Spleen (tissue), 11 donors: ENCODE data around the gene CIRBP. TPM values are rescaled to one million over a fixed set of nuclear protein-coding genes. Genes with fewer than 3 reads are reported as not detected.
A peak's percentile ranks its signal among the peaks of the same experiment; 100 is the strongest.

Experiments
- DNase-seq: peaks from one replicate; pipeline ENCODE4 v3.0.0-alpha.2; 2020
- H3K27ac ChIP-seq, 8 donors: fragments of 200-600 bp; sonication (generic) in 7 of 8; 1 replicate in 4 of 8; 2 replicates in 4 of 8; pipeline versions ENCODE4 v1.5.0 to v1.8.0; 2016 to 2021; ENCODE audit warnings: inconsistent platforms in 4 of 8, mild to moderate bottlenecking in 4 of 8, moderate library complexity in 1 of 8
- H3K27me3 ChIP-seq, 7 donors: fragments of 200-600 bp; sonication (generic) in 6 of 7; replicated peaks in 1 of 7; 1 replicate in 4 of 7; 2 replicates in 3 of 7; pipeline versions ENCODE4 v1.5.0 to v1.8.0; 2016 to 2021; ENCODE audit warnings: inconsistent platforms in 3 of 7, mild to moderate bottlenecking in 1 of 7
- H3K36me3 ChIP-seq, 6 donors: fragments of 200-600 bp; sonication (generic) in 5 of 6; 1 replicate in 4 of 6; 2 replicates in 2 of 6; pipeline versions ENCODE4 v1.5.0 to v1.8.0; 2016 to 2021; ENCODE audit warnings: inconsistent platforms in 2 of 6
- H3K4me1 ChIP-seq, 6 donors: fragments of 200-600 bp; sonication (generic) in 5 of 6; 1 replicate in 3 of 6; 2 replicates in 3 of 6; pipeline versions ENCODE4 v1.5.0 to v1.8.0; 2016 to 2021; ENCODE audit warnings: inconsistent platforms in 3 of 6
- H3K4me3 ChIP-seq, 8 donors: fragments of 200-600 bp; sonication (generic) in 7 of 8; 1 replicate in 4 of 8; 2 replicates in 4 of 8; pipeline versions ENCODE4 v1.5.0 to v1.8.0; 2016 to 2021; ENCODE audit warnings: inconsistent platforms in 4 of 8, mild to moderate bottlenecking in 4 of 8, moderate library complexity in 2 of 8
- H3K9me3 ChIP-seq, 8 donors: fragments of 200-600 bp; sonication (generic) in 7 of 8; 1 replicate in 4 of 8; 2 replicates in 4 of 8; pipeline versions ENCODE4 v1.5.0 to v1.8.0; 2016 to 2021; ENCODE audit warnings: inconsistent platforms in 4 of 8
- CTCF ChIP-seq, 11 experiments: fragments of 200-600 bp in 7 of 11; fragments of 450-650 bp in 4 of 11; sonication (generic) in 4 of 11; IDR thresholded peaks in 8 of 11; conservative IDR thresholded peaks in 3 of 11; 1 replicate in 7 of 11; 2 replicates in 4 of 11; pipeline versions ENCODE4 v1.4.0 to v1.8.0; 2016 to 2021; ENCODE audit warnings: antibody characterized with exemption in 11 of 11, inconsistent platforms in 4 of 11, mild to moderate bottlenecking in 1 of 11
- POLR2A ChIP-seq, 3 donors: fragments of 450-650 bp; IDR thresholded peaks; one replicate each; pipeline ENCODE4 v1.5.1; 2017; ENCODE audit warnings: antibody characterized with exemption in 3 of 3, mild to moderate bottlenecking in 1 of 3
- POLR2AphosphoS5 ChIP-seq, 3 donors: sonication (generic); formaldehyde crosslinking; IDR thresholded peaks; one replicate each; pipeline ENCODE4 v1.5.1; 2017; ENCODE audit warnings: antibody characterized with exemption in 3 of 3
- WGBS, 5 donors: extraction: QIAGEN DNeasy Blood & Tissue Kit in 3 of 5; methylation state at CpG; one replicate each; pipeline versions ENCODE4 v1.1.5 to v1.1.7; 2013 to 2018; 5-methylcytosine and 5-hydroxymethylcytosine counted together
- intact Hi-C: fragments of 100-400 bp; cut with DNase I; formaldehyde crosslinking; loops from one replicate; pipeline ENCODE4 v1.15.0; 2023; ENCODE audit warnings: low total_unique reads
- polyA plus RNA-seq, 3 donors: library from polyadenylated mRNA; stranded (reverse); fragments of 200-250 nt; gene quantifications; one replicate each; pipeline ENCODE4 v1.2.1, GENCODE V29; 2013
- total RNA-seq, 7 donors: library from RNA; depleted of rRNA in 3 of 7; stranded (reverse); fragments of >200 nt in 3 of 7; fragmentation: NEBNext Ultra II Directional in 4 of 7; extraction: Animal tissue kit (Norgen Biotek cat#: 25700) in 4 of 7; gene quantifications; one replicate each; pipeline versions ENCODE4 v1.1.0 to v1.2.1, GENCODE V29; 2016 to 2021
- donor health status: healthy with polysubstance abuse.
- donor health status: DM: no; HTN: no; CAD: no; lungs with moderate emphysema.
- donor health status: DM: no; HTN: no; CAD: no.
- donor health status: Bipolar disorder and iron deficiency.
- donor health status: healthy.
- donor health status: DM: no; HTN: no; CAD: no.
- donor health status: DM: yes; HTN: yes; CAD: no.

CIRBP gene
- total and polyA plus RNA-seq, 10 donors = 333 to 894 (median 516) TPM

GRCh38 chr19:1286487-1287353 lies 17.6 kb downstream of the CIRBP start:
- TF ChIP-seq POLR2AphosphoS5 (IDR thresholded peaks at IDR 0.05) = no peak
- H3K27ac ChIP-seq = no peak overlapping the region
- H3K36me3 ChIP-seq = no peaks in the 10 kb centered on the region
- H3K4me1 ChIP-seq = peaks cover 0 to 49% (median 30%) of the 10 kb centered on the region in 6 donors
- no peak for DNase-seq
- intact Hi-C loops = loop anchor here (10.0 kb wide), 1 partner anchor 88 kb away; no protein-coding TSS in a partner anchor
- WGBS, 5 donors = 33 to 49% (median 37%) methylated on average over 22 to 38 of the region's 38 CpGs
- peak overlapping the region in 1 of 8 donors; percentile 58 for H3K4me3 ChIP-seq
- H3K9me3 ChIP-seq = no peaks in the 10 kb centered on the region
- H3K27me3 ChIP-seq = peaks cover 4 to 90% (median 84%) of the 10 kb centered on the region in 7 donors

- DNase-seq = no peak
- intact Hi-C loops = loop anchor here (10.0 kb wide), 1 partner anchor 87 kb away; no protein-coding TSS in a partner anchor
Measured at GRCh38 chr19:1287354-1288225, 18.5 kb downstream of the CIRBP start.

GRCh38 chr19:1288226-1288612 lies 19.1 kb downstream of the CIRBP start:
- WGBS, 5 donors = 84 to 90% (median 89%) methylated on average over 15 to 18 of the region's 18 CpGs
- H3K27me3 ChIP-seq = peaks cover 4 to 98% (median 92%) of the 10 kb centered on the region in 7 donors
- intact Hi-C loops = loop anchor here (10.0 kb wide), 1 partner anchor 87 kb away; no protein-coding TSS in a partner anchor

More at GRCh38 chr19:1287354-1288225, 18.5 kb downstream of the CIRBP start:
- Histone ChIP-seq H3K27ac (no peak overlapping the region), H3K36me3 (no peaks in the 10 kb centered on the region), H3K4me1 (peaks cover 0 to 57% (median 30%) of the 10 kb centered on the region in 6 donors), H3K27me3 (peaks cover 4 to 98% (median 91%) of the 10 kb centered on the region in 7 donors), H3K9me3 (no peaks in the 10 kb centered on the region), H3K4me3 (no peak overlapping the region)
- no peak for TF ChIP-seq POLR2A (IDR thresholded peaks at IDR 0.05)
- TF ChIP-seq CTCF (IDR thresholded peaks at IDR 0.05 in 8 of 11, conservative IDR thresholded peaks at IDR 0.05 in 3 of 11) = no peak
- no peak for TF ChIP-seq POLR2AphosphoS5 (IDR thresholded peaks at IDR 0.05)
- WGBS, 5 donors = 19 to 35% (median 22%) methylated on average over 20 to 55 of the region's 55 CpGs

More at GRCh38 chr19:1288226-1288612, 19.1 kb downstream of the CIRBP start:
- Histone ChIP-seq H3K4me3 (no peak overlapping the region), H3K4me1 (peaks cover 0 to 53% (median 27%) of the 10 kb centered on the region in 6 donors), H3K9me3 (no peaks in the 10 kb centered on the region), H3K36me3 (no peaks in the 10 kb centered on the region), H3K27ac (no peak overlapping the region)
- no peak for DNase-seq
- TF ChIP-seq CTCF (IDR thresholded peaks at IDR 0.05 in 8 of 11, conservative IDR thresholded peaks at IDR 0.05 in 3 of 11) (no peak), POLR2AphosphoS5 (IDR thresholded peaks at IDR 0.05) (no peak), POLR2A (IDR thresholded peaks at IDR 0.05) (no peak)
